HT1080 (cell line): Measurements from ENCODE around the gene C1QTNF6. TPM values are rescaled to one million over a fixed set of nuclear protein-coding genes. Genes with fewer than 3 reads are reported as not detected.

Source experiments
- DNase-seq: peaks from one replicate; pipeline ENCODE4 v3.0.0-alpha.2; 2015; ENCODE audit warnings: low read depth
- total RNA-seq: library from RNA; depleted of rRNA; stranded (reverse); fragments of >200 nt; shearing (Covaris generic); gene quantifications from 2 replicates; pipeline ENCODE4 v1.2.3, GENCODE V29; 2014

Gene C1QTNF6
- total RNA-seq, 1 experiment from 2014 or later, result 10.3 TPM

DNA sequence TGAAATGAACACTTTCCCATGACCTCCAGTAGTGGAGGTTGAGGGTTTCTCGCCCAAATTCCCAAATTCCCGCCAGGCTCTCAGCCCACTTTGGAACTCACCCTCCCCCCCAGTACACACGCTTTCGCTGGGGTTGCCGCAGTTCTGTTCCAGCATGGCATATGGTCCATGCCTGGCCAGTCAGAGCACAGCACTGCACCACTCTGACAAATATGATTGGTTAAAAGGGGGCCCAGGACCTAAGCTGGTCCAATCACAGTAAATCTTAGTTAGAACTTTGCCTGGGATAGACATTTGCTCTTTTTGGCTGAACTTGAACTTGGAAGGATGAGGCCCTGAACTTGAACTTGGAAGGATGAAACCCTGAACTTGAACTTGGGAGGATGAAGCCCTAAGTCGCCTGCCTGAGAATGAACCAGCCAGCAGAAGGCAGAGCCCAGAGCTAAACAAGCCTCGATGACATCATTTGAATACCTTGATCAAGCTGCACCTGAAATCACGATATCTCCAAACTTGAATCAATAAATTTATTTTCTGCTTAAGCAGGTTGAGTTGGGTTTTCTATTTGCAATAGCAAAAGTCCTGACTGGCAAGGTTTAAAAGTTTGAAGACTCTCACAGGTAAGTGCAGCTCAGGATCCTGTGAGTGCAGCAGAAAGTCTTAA is 36.8 kb upstream of the C1QTNF6 start:
- no peak for DNase-seq

DNA sequence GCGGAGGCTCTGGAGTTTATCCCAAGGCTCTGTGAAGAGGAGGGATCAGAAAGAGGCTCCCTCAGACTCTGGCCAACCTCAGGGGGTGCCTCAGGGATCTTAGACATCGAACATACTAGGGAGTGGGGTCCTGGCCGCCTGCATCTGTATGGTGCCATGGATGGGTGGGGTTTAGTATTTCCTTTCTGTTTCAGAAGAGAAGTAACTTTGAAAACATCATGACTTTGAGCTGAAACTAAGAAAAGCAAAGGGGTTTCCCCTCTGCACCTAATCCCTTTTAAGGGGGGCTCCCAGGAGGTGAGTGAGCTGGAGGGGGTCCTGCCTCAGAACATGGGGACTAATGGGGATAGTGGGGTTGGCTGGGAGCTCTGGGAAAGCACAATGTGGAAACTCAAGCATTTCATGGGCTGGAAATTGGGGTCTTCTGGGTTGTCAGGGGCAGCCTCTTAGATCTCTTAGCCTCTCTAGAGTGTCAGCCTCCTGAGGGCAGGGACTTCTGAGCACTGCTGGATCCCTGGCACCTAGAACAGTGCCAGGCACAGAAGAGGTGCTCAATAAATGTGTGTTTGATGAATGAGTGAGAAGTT is 36.0 kb upstream of the C1QTNF6 start:
- no peak for DNase-seq

- DNase-seq, result no peak
Observed at GRCh38 chr22:37222440-37222971, 34.5 kb upstream of the C1QTNF6 start.

- no peak for DNase-seq
Observed at GRCh38 chr22:37221424-37222333, 33.6 kb upstream of the C1QTNF6 start.

DNA sequence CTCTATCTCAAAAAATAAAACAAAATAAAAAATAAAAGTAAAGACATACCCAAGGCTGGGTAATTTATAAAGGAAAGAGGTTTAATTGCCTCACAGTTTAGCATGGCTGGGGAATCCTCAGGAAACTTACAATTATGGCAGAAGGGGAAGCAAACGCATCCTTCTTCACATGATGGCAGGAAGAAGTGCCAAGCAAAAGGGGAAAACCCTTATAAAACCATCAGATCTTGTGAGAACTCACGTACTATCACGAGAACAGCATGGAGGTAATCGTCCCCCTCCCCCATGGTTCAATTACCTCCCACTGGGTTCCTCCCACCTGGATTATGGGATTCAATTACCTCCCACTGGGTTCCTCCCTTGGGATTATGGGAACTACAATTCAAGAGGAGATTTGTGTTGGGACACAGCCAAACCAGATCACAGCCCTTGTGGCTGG is 32.5 kb upstream of the C1QTNF6 start:
- DNase-seq, result peak; percentile 32

GRCh38 chr22:37219533-37219932 is 31.5 kb upstream of the C1QTNF6 start:
- DNase-seq, result no peak

GRCh38 chr22:37218771-37219411 is 30.8 kb upstream of the C1QTNF6 start:
- no peak for DNase-seq

GRCh38 chr22:37218399-37218770 is 30.3 kb upstream of the C1QTNF6 start:
- DNase-seq, result no peak

- DNase-seq, result no peak
Observed at GRCh38 chr22:37215890-37216289, 27.8 kb upstream of the C1QTNF6 start.

DNA sequence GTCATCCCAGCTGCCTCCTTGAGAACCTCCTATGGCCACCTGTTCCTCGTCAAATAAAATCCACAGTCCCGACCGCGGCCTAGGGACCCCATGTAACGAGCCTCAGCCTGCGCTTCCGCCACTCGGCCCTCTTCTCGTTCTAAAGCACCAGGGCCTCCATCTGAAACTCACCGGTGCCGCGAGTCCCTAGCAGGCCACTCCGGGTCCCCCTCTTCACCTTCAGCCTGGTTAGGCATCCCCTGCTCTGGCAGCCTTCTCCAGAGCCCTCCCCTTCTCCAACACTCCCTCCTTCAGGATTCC is 26.6 kb upstream of the C1QTNF6 start:
- DNase-seq, result no peak

DNA sequence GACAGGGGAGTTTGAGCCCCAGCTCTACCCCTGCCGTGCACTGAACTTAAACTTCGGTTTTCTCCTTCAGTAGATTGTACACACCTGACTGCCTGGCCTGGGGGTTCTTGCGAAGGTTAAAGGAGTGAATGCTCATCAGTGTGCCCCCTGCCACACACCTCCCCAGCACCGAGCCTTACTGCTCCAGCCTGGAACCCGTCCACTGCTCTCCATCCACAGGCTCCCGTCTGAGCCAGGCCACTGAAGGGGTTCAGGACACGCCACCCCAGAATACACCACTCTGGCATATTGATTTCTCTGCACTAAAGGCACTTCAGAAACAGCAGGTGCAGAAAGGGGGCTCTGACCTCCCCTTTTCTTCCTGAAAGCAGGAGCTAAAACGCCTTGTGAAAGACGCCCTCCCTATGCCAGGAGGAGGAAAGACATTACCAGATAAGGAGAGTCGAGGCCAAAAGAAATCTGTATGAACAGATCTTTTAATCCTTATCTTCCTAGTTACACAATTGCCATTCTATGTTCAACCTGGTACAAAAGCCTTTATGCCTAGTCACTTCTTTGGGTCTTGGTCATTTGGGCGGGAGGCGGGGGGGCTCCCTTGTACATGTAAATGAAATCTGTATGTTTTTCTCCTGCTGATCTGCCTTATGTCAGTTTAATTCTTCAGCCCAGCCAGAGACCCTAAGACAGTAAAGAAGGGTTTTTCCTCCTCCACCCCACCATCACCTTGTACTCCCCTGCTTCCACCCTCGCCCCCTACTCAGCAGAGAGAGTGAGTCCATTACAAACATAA is 26.1 kb upstream of the C1QTNF6 start:
- DNase-seq, result no peak

GRCh38 chr22:37213218-37213855 is 25.3 kb upstream of the C1QTNF6 start:
- DNase-seq, result no peak

GRCh38 chr22:37212174-37212906 is 24.3 kb upstream of the C1QTNF6 start, which contains the start of gene SSTR3:
Gene SSTR3 (minus strand): TSS chr22:37212477. CDS start chr22:37207803, 4,674 bp downstream.
- DNase-seq, result no peak

DNA sequence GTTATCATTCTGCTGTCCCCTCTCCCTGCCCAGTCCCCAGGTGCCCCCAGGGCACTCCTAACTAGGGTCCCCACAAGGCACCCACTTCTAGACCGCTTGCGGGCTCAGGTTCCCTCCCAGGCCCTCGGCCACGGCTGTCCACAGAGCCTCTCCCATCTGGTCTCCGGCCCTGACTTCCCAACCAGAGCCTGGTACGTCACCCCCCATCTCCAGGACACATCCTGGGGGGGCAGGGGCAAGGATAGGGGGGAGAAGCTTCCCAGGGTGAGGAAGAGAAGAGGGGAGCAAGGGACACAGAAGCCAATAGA is 23.8 kb upstream of the C1QTNF6 start:
- no peak for DNase-seq

DNA sequence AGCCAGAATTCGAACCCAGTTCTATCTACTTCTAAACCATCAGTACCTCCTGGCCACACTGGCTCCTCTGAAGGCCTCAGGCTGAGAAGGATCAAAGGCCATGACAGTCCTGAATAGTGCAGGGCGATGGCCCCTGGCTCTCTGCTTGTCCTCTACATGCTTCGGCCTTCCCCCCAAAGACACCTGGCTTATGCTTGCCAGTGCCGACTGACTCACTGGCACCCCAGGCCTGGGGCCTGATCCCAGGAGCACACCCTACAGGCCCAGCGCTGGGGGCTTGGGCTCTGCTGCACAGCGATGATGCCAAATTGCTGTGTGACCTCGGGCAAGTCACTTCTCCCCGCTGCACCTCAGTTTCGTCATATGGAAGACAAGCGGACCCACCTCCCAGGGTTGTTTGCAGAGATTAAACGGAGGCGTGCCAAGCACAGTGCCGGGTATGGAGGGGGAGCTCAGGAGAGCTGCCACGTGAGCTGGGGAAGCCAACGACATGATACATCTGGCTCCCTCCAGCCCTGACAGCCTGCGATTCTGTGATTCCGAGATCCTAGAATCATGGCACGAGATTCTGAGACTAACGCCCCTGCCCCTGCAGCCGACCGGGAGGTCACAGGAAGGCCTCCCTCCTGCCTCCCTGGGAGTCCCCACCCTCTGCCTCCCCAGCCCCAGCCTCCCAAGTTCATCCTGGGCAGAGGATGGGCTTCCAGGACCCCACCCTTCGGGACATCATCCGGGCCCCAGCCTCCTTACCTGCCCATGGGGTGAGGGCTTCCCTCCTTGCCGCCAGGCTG is 23.2 kb upstream of the C1QTNF6 start:
- DNase-seq, result no peak

- no peak for DNase-seq
Observed at GRCh38 chr22:37210041-37210803, 22.2 kb upstream of the C1QTNF6 start.

- DNase-seq, result no peak
Observed at GRCh38 chr22:37209140-37209845, 21.2 kb upstream of the C1QTNF6 start.
